ENCODE results near the gene VPS35. TPM values are rescaled to one million over a fixed set of nuclear protein-coding genes. Genes with fewer than 3 reads are reported as not detected.
"Not testable (repeated sequence)": the region's sequence is repeated elsewhere in the genome, so short reads cannot be mapped to it uniquely, and the experiment has no call there.

Gene VPS35
- total RNA-seq, 4 donors from 2014 or later, result 30.0 to 60.1 (median 41.4) TPM

DNA sequence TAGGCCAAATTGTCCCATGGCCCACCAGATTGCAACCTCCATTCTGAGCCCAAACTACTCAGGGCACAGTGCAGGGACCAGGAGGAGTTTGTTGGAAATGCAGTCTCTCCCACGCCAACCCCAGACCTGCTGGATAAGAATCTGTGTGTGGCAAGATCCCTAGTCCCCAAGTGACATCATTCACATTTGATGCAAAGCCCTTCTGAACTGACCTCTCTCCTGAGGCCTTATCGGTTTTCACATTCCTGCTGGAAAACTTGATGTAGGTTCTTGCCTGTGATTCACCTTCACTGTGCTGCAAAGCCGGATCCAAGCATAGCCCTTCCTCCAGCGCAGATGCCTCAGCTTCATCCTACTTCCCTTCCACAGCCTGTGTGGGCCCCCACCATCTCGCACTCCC is 61.2 kb downstream of the VPS35 start:
- H3K27me3 ChIP-seq, result no peaks in the 10 kb centered on the region
- intact Hi-C loops (cut with DNase I; ENCODE audit: low total_unique reads), result no loop called here
- DNase-seq (no peak), ATAC-seq (no peak)
- no peaks in the 10 kb centered on the region for H3K36me3 ChIP-seq
- no peak overlapping the region for H3K4me3 ChIP-seq
- in situ Hi-C loops (cut with MboI; ENCODE audit: low sequenced_read_pairs in 4 of 4), result no loop called here
- TF ChIP-seq, protein P1, sequence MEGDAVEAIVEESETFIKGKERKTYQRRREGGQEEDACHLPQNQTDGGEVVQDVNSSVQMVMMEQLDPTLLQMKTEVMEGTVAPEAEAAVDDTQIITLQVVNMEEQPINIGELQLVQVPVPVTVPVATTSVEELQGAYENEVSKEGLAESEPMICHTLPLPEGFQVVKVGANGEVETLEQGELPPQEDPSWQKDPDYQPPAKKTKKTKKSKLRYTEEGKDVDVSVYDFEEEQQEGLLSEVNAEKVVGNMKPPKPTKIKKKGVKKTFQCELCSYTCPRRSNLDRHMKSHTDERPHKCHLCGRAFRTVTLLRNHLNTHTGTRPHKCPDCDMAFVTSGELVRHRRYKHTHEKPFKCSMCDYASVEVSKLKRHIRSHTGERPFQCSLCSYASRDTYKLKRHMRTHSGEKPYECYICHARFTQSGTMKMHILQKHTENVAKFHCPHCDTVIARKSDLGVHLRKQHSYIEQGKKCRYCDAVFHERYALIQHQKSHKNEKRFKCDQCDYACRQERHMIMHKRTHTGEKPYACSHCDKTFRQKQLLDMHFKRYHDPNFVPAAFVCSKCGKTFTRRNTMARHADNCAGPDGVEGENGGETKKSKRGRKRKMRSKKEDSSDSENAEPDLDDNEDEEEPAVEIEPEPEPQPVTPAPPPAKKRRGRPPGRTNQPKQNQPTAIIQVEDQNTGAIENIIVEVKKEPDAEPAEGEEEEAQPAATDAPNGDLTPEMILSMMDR (IDR thresholded peaks at IDR 0.05 in 4 of 5, conservative IDR thresholded peaks at IDR 0.05 in 1 of 5), result no peak
- TF ChIP-seq POLR2A (IDR thresholded peaks at IDR 0.05), result no peak
- no peaks in the 10 kb centered on the region for H3K4me1 ChIP-seq
- H3K9me3 ChIP-seq, result no peaks in the 10 kb centered on the region
- H3K27ac ChIP-seq, result no peak overlapping the region

DNA sequence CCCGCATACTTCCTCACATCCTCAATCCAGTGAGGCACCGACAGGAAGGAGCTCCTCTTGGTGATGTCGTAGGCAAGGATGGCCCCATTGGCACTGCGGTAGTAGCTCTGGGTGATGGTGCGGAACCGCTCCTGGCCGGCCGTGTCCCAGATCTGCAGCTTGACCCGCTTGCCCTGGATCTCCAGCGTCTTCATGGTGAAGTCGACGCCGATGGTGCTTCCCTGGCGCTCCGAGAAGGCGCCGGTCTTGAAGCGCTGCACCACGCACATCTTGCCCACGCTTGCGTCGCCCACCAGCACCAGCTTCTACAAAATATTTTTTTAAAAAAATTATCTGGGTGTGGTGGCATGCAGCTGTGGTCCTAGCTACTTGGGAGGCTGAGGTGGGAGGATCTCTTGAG is 62.3 kb downstream of the VPS35 start:
- H3K27me3 ChIP-seq; intact Hi-C loops (cut with DNase I; ENCODE audit: low total_unique reads); H3K36me3 ChIP-seq; DNase-seq; H3K4me3 ChIP-seq; H3K27ac ChIP-seq; ATAC-seq; H3K9me3 ChIP-seq; in situ Hi-C loops (cut with MboI; ENCODE audit: low sequenced_read_pairs in 4 of 4); H3K4me1 ChIP-seq: not testable (repeated sequence)

DNA sequence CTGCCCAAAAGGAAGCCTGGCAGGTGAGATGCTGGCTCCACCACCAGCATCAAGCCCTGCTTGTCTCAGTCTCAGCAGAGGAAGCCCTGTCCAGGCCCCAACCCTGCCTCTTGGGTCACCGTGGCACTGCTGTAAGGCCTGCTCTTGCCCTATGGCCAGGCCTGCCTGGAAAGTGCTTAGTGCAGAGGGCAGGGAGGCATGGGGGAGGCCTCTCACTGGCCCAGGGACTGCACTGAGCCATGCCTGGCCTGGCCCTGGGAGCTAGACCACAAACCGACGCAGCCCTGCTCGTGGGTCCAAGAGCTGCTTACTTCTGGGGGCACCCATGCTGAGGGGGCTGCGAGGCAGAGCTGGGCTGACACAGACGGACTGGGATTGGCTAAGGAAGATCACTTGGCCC is 64.1 kb downstream of the VPS35 start:
- ATAC-seq; H3K27me3 ChIP-seq; in situ Hi-C loops (cut with MboI; ENCODE audit: low sequenced_read_pairs in 4 of 4); H3K36me3 ChIP-seq; H3K9me3 ChIP-seq; H3K27ac ChIP-seq; DNase-seq; intact Hi-C loops (cut with DNase I; ENCODE audit: low total_unique reads); H3K4me3 ChIP-seq: not testable (repeated sequence)
- H3K4me1 ChIP-seq, result peaks cover 0 to 12% of the 10 kb centered on the region in 2 donors

DNA sequence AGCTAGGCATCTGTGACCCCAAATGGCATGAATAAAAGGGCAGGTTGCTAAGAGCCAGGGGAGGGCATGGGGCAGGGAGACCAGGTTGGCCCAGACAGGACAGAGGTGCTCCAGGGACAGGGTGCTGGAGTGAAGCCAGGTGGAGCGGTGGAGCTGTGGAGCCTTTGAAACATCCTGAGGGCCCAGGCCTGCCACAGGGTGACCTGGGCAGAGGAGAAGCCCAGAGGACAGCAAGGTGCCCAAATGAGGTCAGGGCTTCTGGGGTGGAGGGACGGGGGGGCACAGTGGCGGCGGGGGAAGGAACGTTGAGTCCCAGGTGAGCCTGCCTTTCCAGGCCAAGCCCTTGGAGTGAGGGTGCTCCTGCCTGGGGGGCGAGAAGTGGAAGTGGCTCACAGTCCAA is 65.3 kb downstream of the VPS35 start:
- peaks cover 0 to 12% of the 10 kb centered on the region in 2 donors for H3K4me1 ChIP-seq
- in situ Hi-C loops (cut with MboI; ENCODE audit: low sequenced_read_pairs in 4 of 4); intact Hi-C loops (cut with DNase I; ENCODE audit: low total_unique reads); H3K27ac ChIP-seq; H3K36me3 ChIP-seq; H3K27me3 ChIP-seq; DNase-seq; H3K9me3 ChIP-seq; H3K4me3 ChIP-seq: not testable (repeated sequence)
- ATAC-seq, result peak in 1 of 2 donors; percentile 9

DNA sequence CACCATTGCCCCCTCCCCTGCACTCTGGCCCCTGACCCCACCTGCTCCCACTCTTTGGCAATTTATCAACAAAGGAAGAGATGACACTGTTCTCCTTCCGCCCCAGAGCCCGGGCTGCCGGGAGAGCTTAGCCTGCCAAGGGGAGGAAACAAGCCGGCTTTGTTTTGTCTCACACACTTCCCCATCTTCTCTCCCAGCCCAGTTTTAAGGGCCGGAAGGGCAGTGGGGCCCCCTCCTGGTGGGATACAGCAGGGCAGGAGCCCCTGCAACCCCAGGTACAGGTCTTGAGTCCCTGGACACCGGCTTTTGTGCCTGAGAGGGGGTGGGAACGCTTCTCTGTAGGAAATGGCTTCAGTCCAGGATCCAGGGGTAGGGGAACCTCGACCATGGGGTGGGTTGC is 65.7 kb downstream of the VPS35 start:
- in situ Hi-C loops (cut with MboI; ENCODE audit: low sequenced_read_pairs in 4 of 4); H3K36me3 ChIP-seq; DNase-seq; H3K27ac ChIP-seq; intact Hi-C loops (cut with DNase I; ENCODE audit: low total_unique reads); H3K4me3 ChIP-seq; H3K27me3 ChIP-seq; H3K9me3 ChIP-seq: not testable (repeated sequence)
- peak in 1 of 2 donors; percentile 16 for ATAC-seq
- H3K4me1 ChIP-seq, result peaks cover 0 to 12% of the 10 kb centered on the region in 2 donors

DNA sequence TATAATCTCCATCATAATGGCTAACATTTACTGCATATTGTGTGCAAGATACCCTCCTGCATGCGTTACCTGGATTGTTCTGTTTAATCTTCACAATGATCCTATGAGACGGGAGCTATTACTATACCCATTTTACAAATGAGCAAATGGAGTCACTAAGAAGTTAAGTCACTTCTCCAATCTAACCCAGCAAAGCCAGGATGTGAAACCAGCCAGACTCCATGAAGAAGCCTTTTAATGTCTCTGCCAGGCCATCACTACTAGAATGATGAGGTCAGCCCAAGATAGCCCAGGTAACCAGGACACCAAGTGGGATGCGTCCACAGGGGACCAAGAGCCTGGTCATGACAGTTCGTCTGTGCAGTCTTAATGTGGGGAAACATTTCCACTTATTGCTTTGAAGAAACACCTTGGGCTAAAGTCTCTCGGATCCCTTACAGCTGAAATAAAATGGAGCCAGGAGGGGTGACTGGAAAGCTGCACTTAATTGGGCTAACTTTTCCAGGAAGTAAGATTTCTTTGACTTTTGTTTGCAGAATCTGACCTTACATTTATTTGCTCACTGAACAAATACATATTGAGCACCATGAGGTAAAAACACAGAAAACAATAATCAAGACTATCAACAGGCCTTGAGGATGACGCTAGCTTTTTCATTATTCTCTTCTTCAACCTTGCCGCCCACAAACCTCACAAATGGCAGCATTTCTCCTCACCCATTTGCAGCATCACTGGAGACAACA is 66.9 kb downstream of the VPS35 start:
- no peak for ATAC-seq
- H3K36me3 ChIP-seq, result no peaks in the 10 kb centered on the region
- H3K9me3 ChIP-seq, result no peaks in the 10 kb centered on the region
- in situ Hi-C loops (cut with MboI; ENCODE audit: low sequenced_read_pairs in 4 of 4) (no loop called here), intact Hi-C loops (cut with DNase I; ENCODE audit: low total_unique reads) (loop anchor here (2.0 kb wide), 1 partner anchor 69 kb away; no protein-coding TSS in a partner anchor)
- no peak overlapping the region for H3K27ac ChIP-seq
- DNase-seq, result no peak
- peak overlapping the region in 1 of 4 donors; percentile 58 for H3K4me3 ChIP-seq
- no peaks in the 10 kb centered on the region for H3K27me3 ChIP-seq
- TF ChIP-seq, protein P1 (IDR thresholded peaks at IDR 0.05 in 4 of 5, conservative IDR thresholded peaks at IDR 0.05 in 1 of 5), result no peak
- no peak for TF ChIP-seq POLR2A (IDR thresholded peaks at IDR 0.05)
- peaks cover 0 to 12% of the 10 kb centered on the region in 2 donors for H3K4me1 ChIP-seq

All from gastrocnemius medialis (tissue), 4 donors.